ENCODE data around the gene BORCS6. TPM values are rescaled to one million over a fixed set of nuclear protein-coding genes. Genes with fewer than 3 reads are reported as not detected.

BORCS6 gene
- total and polyA plus RNA-seq, 2 of the 4 experiments (the other 2 are of a cell fraction): 2.7 to 3.3 TPM

- TF ChIP-seq POLR2A (IDR thresholded peaks at IDR 0.05; ENCODE audit: low read depth, low read length) (peak; percentile 77; the same call in 1 of the 2 replicates), NFE2L2 (IDR thresholded peaks at IDR 0.05; ENCODE audit: low read depth, low read length) (peak; percentile 18; the same call in 1 of the 2 replicates), SMC3 (IDR thresholded peaks at IDR 0.05; ENCODE audit: low read depth, low read length) (no peak)
Observed at GRCh38 chr17:8222630-8223355, 32.8 kb upstream of the BORCS6 start (continued).

- DNase-seq: no peak
- dilution Hi-C loops (cut with HindIII; ENCODE audit: low sequenced_read_pairs, unreplicated experiment): no loop called here
- in situ Hi-C loops (cut with MboI; ENCODE audit: low sequenced_read_pairs): loop anchor here (5.0 kb wide), 1 partner anchor 100 kb away; the partner anchor contains the start of gene HES7
- intact Hi-C loops (cut with micrococcal nuclease): loop anchor here (1.0 to 5.0 kb wide), 6 partner anchors 26 to 160 kb away; partner anchors contain the start of gene CTC1
- peak overlapping the region; percentile 53 for H3K9ac ChIP-seq (ENCODE audit: low read depth, low read length)
- no peak overlapping the region for H2BK120ac ChIP-seq (ENCODE audit: low read depth, low read length)
- peaks cover 9% of the 10 kb centered on the region for H3K4me1 ChIP-seq (ENCODE audit: control insufficient read depth, insufficient read depth, low read length)
- no peak overlapping the region for H2BK20ac ChIP-seq (ENCODE audit: low read depth, low read length)
- H3K27ac ChIP-seq (ENCODE audit: insufficient read depth, low read length): peak overlapping the region; percentile 85
- peaks cover 0 to 6% of the 10 kb centered on the region in 2 experiments; a peak in 1 of 4 replicates for H3K79me1 ChIP-seq (ENCODE audit: low read depth in 1 of 2, low read length in 2 of 2)
- peak overlapping the region; percentile 18; the same call in 1 of the 2 replicates for H3K18ac ChIP-seq (ENCODE audit: low read depth, low read length)
- H2BK5ac ChIP-seq (ENCODE audit: low read depth, low read length, poor library complexity, severe bottlenecking): peak overlapping the region; percentile 67
- no peaks in the 10 kb centered on the region for H3K27me3 ChIP-seq (ENCODE audit: control insufficient read depth, insufficient read depth, low read length)
- H3K56ac ChIP-seq (ENCODE audit: extremely low read depth, insufficient read depth, low read length): peak overlapping the region; percentile 56
- BruUV-seq (replicated peaks): no TSS peak
- H2AFZ ChIP-seq (replicated peaks; ENCODE audit: low read length, poor library complexity): peak overlapping the region; percentile 63
- peak overlapping the region; percentile 63 for H3K14ac ChIP-seq (replicated peaks; ENCODE audit: low read depth, low read length)
- H3K9me3 ChIP-seq (ENCODE audit: control insufficient read depth, insufficient read depth, low read length): no peaks in the 10 kb centered on the region
- no peak overlapping the region for H4K91ac ChIP-seq (ENCODE audit: insufficient read depth, low read depth, low read length)
- H3K4me3 ChIP-seq (ENCODE audit: insufficient read depth, low read depth, low read length): peak overlapping the region; percentile 62
- H2AK9ac ChIP-seq (replicated peaks; ENCODE audit: low read depth, low read length, poor library complexity): peak overlapping the region; percentile 86
- POLR2A ChIA-PET (ENCODE audit: unreplicated experiment): interaction anchor here (0.7 to 1.2 kb wide), 3 partner anchors 12 to 49 kb away, joined by 3 read pairs; partner anchors contain the start of gene AURKB
- H3K23ac ChIP-seq (ENCODE audit: low read depth, low read length): peak overlapping the region; percentile 83; the same call in 1 of the 2 replicates
- no peak for ATAC-seq (ENCODE audit: low read depth)
- TF ChIP-seq RCOR1 (IDR thresholded peaks at IDR 0.05; ENCODE audit: insufficient replicate concordance, low read length): no peak
- no peak for TF ChIP-seq BHLHE40 (IDR thresholded peaks at IDR 0.05; ENCODE audit: low read depth, low read length)
- no peak for TF ChIP-seq RFX5 (IDR thresholded peaks at IDR 0.05; ENCODE audit: low read depth, low read length)
- peak overlapping the region; percentile 64; the same call in 1 of the 2 replicates for H2AK5ac ChIP-seq (ENCODE audit: low read depth, low read length)
- H2BK15ac ChIP-seq (ENCODE audit: low read depth, low read length): no peak overlapping the region
- H3K4ac ChIP-seq (ENCODE audit: low read depth, low read length): peak overlapping the region; percentile 72
- peak overlapping the region; percentile 6 for H4K5ac ChIP-seq (ENCODE audit: low read depth, low read length)
- H3K4me2 ChIP-seq (ENCODE audit: low read depth, low read length): peak overlapping the region; percentile 87
- no peaks in the 10 kb centered on the region for H3K36me3 ChIP-seq (ENCODE audit: control insufficient read depth, insufficient read depth, low read length)
- whole genome bisulfite sequencing, 2 experiments (ENCODE audit: extremely low coverage in 2 of 2, insufficient read length in 1 of 2): 0% methylated on average over 4 of the region's 9 CpGs; no CpG with 5 or more reads in 1 of the 2 experiments
- H4K8ac ChIP-seq (ENCODE audit: low read depth in 2 of 2, low read length in 2 of 2): peak overlapping the region in 1 of 2 experiments; percentile 57; a peak in 1 of 4 replicates
- peaks cover 13% of the 10 kb centered on the region for H3K9me1 ChIP-seq (ENCODE audit: insufficient read depth, low read length)
- peaks cover 23% of the 10 kb centered on the region for H4K20me1 ChIP-seq (ENCODE audit: insufficient read depth, low read length)
- CTCF ChIA-PET: interaction anchor here (1.0 to 1.4 kb wide), 4 partner anchors 36 to 162 kb away, joined by 3 to 4 read pairs (median 4); no protein-coding TSS in a partner anchor
Observed at GRCh38 chr17:8222380-8222629, 32.3 kb upstream of the BORCS6 start.

Data from IMR-90 (cell line).